8988T (cell line): ENCODE measurements around the gene RBM34.
"Not testable (repeated sequence)": the region's sequence is repeated elsewhere in the genome, so short reads cannot be mapped to it uniquely, and the experiment has no call there.

ENCODE experiments used
- DNase-seq: peaks from one replicate; pipeline ENCODE4 v3.0.0; 2011

The RBM34 gene

GRCh38 chr1:235091319-235092044 lies 69.6 kb downstream of the RBM34 start:
- DNase-seq: not testable (repeated sequence)

- DNase-seq: no peak
Observed at GRCh38 chr1:235090406-235091069, 70.5 kb downstream of the RBM34 start.

GRCh38 chr1:235088907-235089306 lies 72.1 kb downstream of the RBM34 start:
- no peak for DNase-seq

DNA sequence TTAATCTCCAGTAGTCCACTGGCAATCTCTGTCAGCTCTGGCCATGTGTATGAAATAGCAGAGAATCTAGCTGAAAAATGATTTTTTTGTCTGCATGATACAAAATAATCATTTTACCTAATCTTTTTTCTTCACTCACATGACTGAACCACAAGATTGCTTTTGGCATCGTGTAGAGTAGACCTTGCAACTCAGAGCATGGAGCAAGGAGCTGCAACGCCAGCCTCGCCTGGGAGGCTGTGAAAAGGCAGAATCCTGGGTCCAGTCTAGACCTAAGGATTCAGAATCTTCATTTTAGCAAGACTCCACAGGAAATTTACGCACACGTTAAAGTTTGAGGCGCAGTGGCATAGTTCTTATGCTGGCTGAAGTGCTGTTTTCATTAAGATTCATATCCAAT lies 72.6 kb downstream of the RBM34 start:
- DNase-seq: no peak

DNA sequence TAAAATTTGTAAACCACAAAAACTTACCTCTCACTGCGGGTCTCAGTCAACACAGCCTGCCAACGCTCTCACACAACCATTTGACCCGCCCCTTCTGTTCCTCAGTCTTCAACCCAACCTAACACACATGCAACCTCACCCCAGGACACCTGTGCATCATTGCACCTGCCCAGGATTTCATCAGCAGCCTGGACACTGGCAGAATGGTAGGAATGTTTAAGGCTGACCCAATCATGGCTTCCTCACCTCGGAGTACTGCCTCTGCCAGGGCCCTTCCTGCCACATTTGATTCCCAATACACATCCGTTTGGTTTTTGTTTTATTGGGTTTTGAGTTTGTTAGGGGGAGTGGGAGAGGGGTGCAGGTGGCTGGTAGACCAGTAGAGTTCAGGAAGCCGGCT lies 73.1 kb downstream of the RBM34 start:
- no peak for DNase-seq

- DNase-seq: not testable (repeated sequence)
Observed at GRCh38 chr1:235085411-235086117, 75.5 kb downstream of the RBM34 start.
